Lower leg skin (tissue), 4 donors: Measurements from ENCODE around the gene HOXA7. TPM values are rescaled to one million over a fixed set of nuclear protein-coding genes. Genes with fewer than 3 reads are reported as not detected.

Experiments used
- DNase-seq, 2 donors: peaks; one replicate each; pipeline ENCODE4 v3.0.0-alpha.2; 2019; ENCODE audit warnings: low spot score in 2 of 2
- H3K4me3 ChIP-seq: fragments of 200-600 bp; sonication (generic); 2 replicates; pipeline ENCODE4 v1.5.1; 2017; ENCODE audit warnings: mild to moderate bottlenecking, low read depth; ENCODE audit not compliant: poor library complexity, severe bottlenecking
- POLR2A ChIP-seq, 2 donors: fragments of 450-650 bp; IDR thresholded peaks; one replicate each; pipeline ENCODE4 v1.6.1; 2016 to 2017; ENCODE audit warnings: antibody characterized with exemption in 2 of 2, mild to moderate bottlenecking in 1 of 2, moderate library complexity in 1 of 2
- WGBS, 2 donors: methylation state at CpG; one replicate each; pipeline ENCODE4 v1.1.5; 2018; 5-methylcytosine and 5-hydroxymethylcytosine counted together
- intact Hi-C: fragments of 100-400 bp; cut with DNase I; formaldehyde crosslinking; loops from one replicate; pipeline ENCODE4 v1.15.0; 2023; ENCODE audit warnings: low total_unique reads
- total RNA-seq, 4 donors: library from RNA; depleted of rRNA; stranded (reverse); fragments of >200 nt; gene quantifications; one replicate each; pipeline ENCODE4 v1.1.0, GENCODE V29; 2016
- TF ChIP-seq, protein P1 (sequence below), 3 donors: fragments of 450-650 bp; IDR thresholded peaks; one replicate each; pipeline ENCODE4 v1.5.1; 2016; ENCODE audit warnings: antibody characterized with exemption in 3 of 3, mild to moderate bottlenecking in 3 of 3, moderate library complexity in 2 of 3

HOXA7 gene
- total RNA-seq, 4 donors from 2014 or later: 10.0 to 26.1 (median 18.1) TPM

DNA sequence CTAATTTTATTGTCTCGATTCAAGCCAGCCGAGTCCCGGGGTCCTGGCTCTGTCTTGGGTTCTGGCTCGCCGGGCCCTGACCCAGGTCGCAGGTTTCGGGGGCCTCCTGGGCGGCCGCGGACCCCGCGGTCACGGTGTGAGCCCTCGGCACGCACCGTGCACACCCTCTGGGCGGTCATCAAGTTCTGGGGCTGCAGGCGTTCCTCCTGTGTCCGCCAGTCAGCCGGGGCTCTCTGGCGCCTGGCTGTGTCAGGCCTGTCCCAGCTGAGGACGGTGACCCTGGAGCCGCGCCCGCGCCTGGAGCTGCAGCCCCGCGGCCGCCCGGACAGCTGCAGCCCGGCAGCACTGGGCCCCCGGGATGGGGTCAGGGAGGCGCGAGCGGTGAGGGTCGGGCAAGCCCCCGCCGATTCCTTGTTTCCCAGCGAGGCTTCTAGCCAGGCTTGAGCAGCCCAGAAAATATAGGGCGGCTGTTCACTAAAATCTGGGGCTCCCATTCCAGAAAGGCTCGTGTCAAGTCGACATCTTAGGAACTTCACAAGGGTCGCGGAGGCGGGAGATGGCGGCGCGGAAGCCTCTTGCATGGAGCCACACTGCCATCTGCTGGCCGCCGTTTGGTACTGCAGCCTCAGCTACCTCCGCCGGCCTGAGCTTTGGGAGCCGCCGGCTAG is 4.2 kb upstream of the HOXA7 start:
- intact Hi-C loops: loop anchor here (5.0 to 10.0 kb wide), 2 partner anchors 793 to 956 kb away; partner anchors contain the start of genes CBX3 and HNRNPA2B1
- 3% methylated on average over 26 to 38 of the region's 54 CpGs for WGBS, 2 donors
- peak; percentile 90 to 99 for DNase-seq
- H3K4me3 ChIP-seq: peak overlapping the region; percentile 44
- TF ChIP-seq POLR2A (IDR thresholded peaks at IDR 0.05): no peak
- TF ChIP-seq, protein P1, sequence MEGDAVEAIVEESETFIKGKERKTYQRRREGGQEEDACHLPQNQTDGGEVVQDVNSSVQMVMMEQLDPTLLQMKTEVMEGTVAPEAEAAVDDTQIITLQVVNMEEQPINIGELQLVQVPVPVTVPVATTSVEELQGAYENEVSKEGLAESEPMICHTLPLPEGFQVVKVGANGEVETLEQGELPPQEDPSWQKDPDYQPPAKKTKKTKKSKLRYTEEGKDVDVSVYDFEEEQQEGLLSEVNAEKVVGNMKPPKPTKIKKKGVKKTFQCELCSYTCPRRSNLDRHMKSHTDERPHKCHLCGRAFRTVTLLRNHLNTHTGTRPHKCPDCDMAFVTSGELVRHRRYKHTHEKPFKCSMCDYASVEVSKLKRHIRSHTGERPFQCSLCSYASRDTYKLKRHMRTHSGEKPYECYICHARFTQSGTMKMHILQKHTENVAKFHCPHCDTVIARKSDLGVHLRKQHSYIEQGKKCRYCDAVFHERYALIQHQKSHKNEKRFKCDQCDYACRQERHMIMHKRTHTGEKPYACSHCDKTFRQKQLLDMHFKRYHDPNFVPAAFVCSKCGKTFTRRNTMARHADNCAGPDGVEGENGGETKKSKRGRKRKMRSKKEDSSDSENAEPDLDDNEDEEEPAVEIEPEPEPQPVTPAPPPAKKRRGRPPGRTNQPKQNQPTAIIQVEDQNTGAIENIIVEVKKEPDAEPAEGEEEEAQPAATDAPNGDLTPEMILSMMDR (IDR thresholded peaks at IDR 0.05): peak in 2 of 3 donors; percentile 50 to 99

DNA sequence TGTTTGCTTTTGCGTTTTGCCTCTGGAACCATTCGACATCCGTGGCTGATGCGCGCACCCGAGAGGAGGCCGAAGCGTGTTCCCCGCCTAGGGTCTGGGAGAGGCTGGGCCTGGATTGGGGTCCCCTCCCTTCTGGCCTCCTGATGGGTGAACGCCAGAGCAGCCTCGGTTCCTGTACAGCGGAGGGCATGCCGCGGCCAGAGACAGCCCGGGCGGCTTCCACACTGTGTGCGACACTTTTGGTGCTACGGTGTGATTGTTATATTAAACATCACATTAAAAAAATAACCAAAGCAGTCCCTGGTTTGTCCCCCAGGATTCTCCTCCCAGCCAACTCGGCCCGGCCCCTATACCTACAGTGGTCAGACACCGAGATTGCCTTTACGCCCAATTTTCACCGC is 3.7 kb upstream of the HOXA7 start:
- 47 to 50% methylated on average over 21 to 23 of the region's 23 CpGs for whole genome bisulfite sequencing, 2 donors

GRCh38 chr7:27159266-27160144 is 3.0 kb upstream of the HOXA7 start:
- DNase-seq: peak in 1 of 2 donors; percentile 83
- TF ChIP-seq, protein P1 (IDR thresholded peaks at IDR 0.05): no peak
- TF ChIP-seq POLR2A (IDR thresholded peaks at IDR 0.05): no peak
- H3K4me3 ChIP-seq: no peak overlapping the region
- intact Hi-C loops: loop anchor here (5.0 to 10.0 kb wide), 2 partner anchors 792 to 955 kb away; partner anchors contain the start of genes CBX3 and HNRNPA2B1
- 53 to 56% methylated on average over 27 of the region's 27 CpGs for WGBS, 2 donors

More for the DNA sequence above, 3.7 kb upstream of the HOXA7 start:
- peak in 1 of 2 donors; percentile 87 for DNase-seq
- H3K4me3 ChIP-seq: no peak overlapping the region
- TF ChIP-seq, protein P1 (IDR thresholded peaks at IDR 0.05): no peak
- intact Hi-C loops: loop anchor here (5.0 to 10.0 kb wide), 2 partner anchors 793 to 955 kb away; partner anchors contain the start of genes CBX3 and HNRNPA2B1

GRCh38 chr7:27158436-27159265 is 2.2 kb upstream of the HOXA7 start:
- TF ChIP-seq, protein P1 (IDR thresholded peaks at IDR 0.05): no peak
- no peak for TF ChIP-seq POLR2A (IDR thresholded peaks at IDR 0.05)
- DNase-seq: peak in 1 of 2 donors; percentile 87
- 37 to 58% methylated on average over 30 to 35 of the region's 35 CpGs for WGBS, 2 donors
- intact Hi-C loops: no loop called here
- H3K4me3 ChIP-seq: no peak overlapping the region

- peak; percentile 14 to 85 for DNase-seq
- H3K4me3 ChIP-seq: no peak overlapping the region
- intact Hi-C loops: no loop called here
- 56 to 71% methylated on average over 30 of the region's 30 CpGs for WGBS, 2 donors
- TF ChIP-seq, protein P1 (IDR thresholded peaks at IDR 0.05): no peak
- no peak for TF ChIP-seq POLR2A (IDR thresholded peaks at IDR 0.05)
Measured at GRCh38 chr7:27157702-27158431, 1.4 kb upstream of the HOXA7 start.
